ENCODE results near the gene ESRRB. TPM values are rescaled to one million over a fixed set of nuclear protein-coding genes. Genes with fewer than 3 reads are reported as not detected.

The ESRRB gene
- total RNA-seq, 1 donor from 2014 or later = not detected

DNA sequence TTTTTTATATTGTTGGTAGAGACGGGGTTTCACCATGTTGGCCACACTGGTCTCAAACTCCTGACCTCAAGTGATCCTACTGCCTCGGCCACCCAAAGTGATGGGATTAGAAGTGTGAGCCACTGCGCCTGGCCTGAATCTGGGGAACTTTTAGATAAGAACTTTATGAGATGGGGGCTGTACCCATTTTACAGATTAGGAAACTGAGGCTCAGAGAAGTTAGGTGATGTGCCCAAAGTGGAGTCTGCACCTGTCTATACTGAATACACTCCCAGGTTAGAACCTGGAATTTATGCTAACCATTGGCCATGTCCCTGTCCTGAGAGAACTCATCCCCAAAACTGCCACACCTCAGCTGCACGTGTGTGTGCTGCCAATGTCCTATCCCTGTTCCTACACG, 81.9 kb downstream of the ESRRB start:
- TF ChIP-seq CTCF (IDR thresholded peaks at IDR 0.05) = no peak
- Mint-ChIP-seq H3K36me3 (ENCODE audit: unreplicated experiment) (no peaks in the 10 kb centered on the region), H3K27ac (ENCODE audit: unreplicated experiment) (no peak overlapping the region), H3K9me3 (ENCODE audit: unreplicated experiment) (no peaks in the 10 kb centered on the region), H3K4me1 (ENCODE audit: unreplicated experiment) (no peaks in the 10 kb centered on the region), H3K27me3 (ENCODE audit: unreplicated experiment) (peaks cover 6% of the 10 kb centered on the region), H3K4me3 (ENCODE audit: unreplicated experiment) (no peak overlapping the region)
- DNase-seq (ENCODE audit: extremely low spot score, unreplicated experiment) = no peak

DNA sequence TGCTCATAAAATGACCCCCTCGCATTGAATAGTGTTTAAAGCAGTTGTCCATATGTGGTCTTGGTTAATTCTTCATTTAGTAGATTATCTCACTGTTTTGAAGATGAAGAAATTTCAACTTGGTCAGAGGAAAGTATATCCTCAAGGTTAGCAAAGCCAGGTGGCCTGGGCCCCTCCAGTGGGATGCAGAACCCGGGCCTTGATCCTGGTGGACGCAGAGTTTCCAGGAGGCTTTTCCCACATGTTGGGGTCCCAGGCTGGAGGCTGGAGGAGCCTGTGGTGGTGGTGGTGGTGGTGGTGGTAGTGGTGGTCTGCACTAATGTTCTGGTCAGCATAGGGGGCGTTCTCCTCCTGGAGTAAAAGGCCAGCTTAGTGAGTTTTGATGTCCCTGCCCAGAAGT, 85.9 kb downstream of the ESRRB start:
- no peaks in the 10 kb centered on the region for H3K4me1 Mint-ChIP-seq (ENCODE audit: unreplicated experiment)
- H3K4me3 Mint-ChIP-seq (ENCODE audit: unreplicated experiment) = no peak overlapping the region
- no peaks in the 10 kb centered on the region for H3K9me3 Mint-ChIP-seq (ENCODE audit: unreplicated experiment)
- H3K36me3 Mint-ChIP-seq (ENCODE audit: unreplicated experiment) = no peaks in the 10 kb centered on the region
- no peak for TF ChIP-seq CTCF (IDR thresholded peaks at IDR 0.05)
- no peak overlapping the region for H3K27ac Mint-ChIP-seq (ENCODE audit: unreplicated experiment)
- H3K27me3 Mint-ChIP-seq (ENCODE audit: unreplicated experiment) = no peaks in the 10 kb centered on the region
- no peak for DNase-seq (ENCODE audit: extremely low spot score, unreplicated experiment)

DNA sequence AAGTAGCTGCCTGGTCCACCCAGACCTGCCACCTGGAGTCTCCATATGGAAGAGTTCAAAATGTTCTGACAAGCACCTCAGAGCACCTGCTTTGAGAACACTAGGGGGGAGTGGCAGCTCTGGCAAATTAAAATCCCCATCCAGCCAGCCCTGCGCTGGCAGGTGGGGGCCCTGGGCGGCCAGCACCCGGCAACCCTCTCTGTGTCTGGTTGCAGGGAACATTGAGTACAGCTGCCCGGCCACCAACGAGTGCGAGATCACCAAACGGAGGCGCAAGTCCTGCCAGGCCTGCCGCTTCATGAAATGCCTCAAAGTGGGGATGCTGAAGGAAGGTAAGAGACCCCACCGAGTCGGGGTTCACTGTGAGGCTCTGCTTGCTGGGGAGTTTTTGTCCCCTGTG, 86.4 kb downstream of the ESRRB start:
- Mint-ChIP-seq H3K36me3 (ENCODE audit: unreplicated experiment) (no peaks in the 10 kb centered on the region), H3K27me3 (ENCODE audit: unreplicated experiment) (no peaks in the 10 kb centered on the region), H3K4me1 (ENCODE audit: unreplicated experiment) (no peaks in the 10 kb centered on the region), H3K9me3 (ENCODE audit: unreplicated experiment) (no peaks in the 10 kb centered on the region), H3K27ac (ENCODE audit: unreplicated experiment) (no peak overlapping the region), H3K4me3 (ENCODE audit: unreplicated experiment) (no peak overlapping the region)
- no peak for TF ChIP-seq CTCF (IDR thresholded peaks at IDR 0.05)
- DNase-seq (ENCODE audit: extremely low spot score, unreplicated experiment) = no peak

DNA sequence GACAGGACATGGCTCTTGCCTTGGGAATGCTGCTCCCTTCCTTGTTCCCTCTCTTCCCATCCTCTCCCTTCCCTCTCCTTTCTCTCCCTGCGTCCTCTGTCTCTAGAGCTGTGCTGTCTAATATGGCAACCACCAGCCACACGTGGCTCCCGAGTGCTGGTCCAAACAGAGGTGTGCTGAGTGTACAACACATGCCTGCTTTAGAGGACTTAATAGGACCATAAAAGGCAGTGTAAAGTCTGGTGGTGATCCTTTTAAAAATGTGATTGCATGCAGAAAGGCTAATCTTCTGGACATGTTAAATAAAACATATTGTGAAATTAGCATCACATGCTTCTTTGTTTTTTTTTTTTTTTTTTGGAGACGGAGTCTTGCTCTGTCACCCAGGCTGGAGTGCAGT, 87.2 kb downstream of the ESRRB start:
- no peak overlapping the region for H3K27ac Mint-ChIP-seq (ENCODE audit: unreplicated experiment)
- TF ChIP-seq CTCF (IDR thresholded peaks at IDR 0.05) = no peak
- H3K36me3 Mint-ChIP-seq (ENCODE audit: unreplicated experiment) = no peaks in the 10 kb centered on the region
- no peaks in the 10 kb centered on the region for H3K27me3 Mint-ChIP-seq (ENCODE audit: unreplicated experiment)
- no peaks in the 10 kb centered on the region for H3K4me1 Mint-ChIP-seq (ENCODE audit: unreplicated experiment)
- DNase-seq (ENCODE audit: extremely low spot score, unreplicated experiment) = no peak
- no peak overlapping the region for H3K4me3 Mint-ChIP-seq (ENCODE audit: unreplicated experiment)
- no peaks in the 10 kb centered on the region for H3K9me3 Mint-ChIP-seq (ENCODE audit: unreplicated experiment)

- H3K27ac Mint-ChIP-seq (ENCODE audit: unreplicated experiment) = no peak overlapping the region
- no peak for TF ChIP-seq CTCF (IDR thresholded peaks at IDR 0.05)
- no peak overlapping the region for H3K4me3 Mint-ChIP-seq (ENCODE audit: unreplicated experiment)
- H3K4me1 Mint-ChIP-seq (ENCODE audit: unreplicated experiment) = no peaks in the 10 kb centered on the region
- H3K9me3 Mint-ChIP-seq (ENCODE audit: unreplicated experiment) = no peaks in the 10 kb centered on the region
- no peak for DNase-seq (ENCODE audit: extremely low spot score, unreplicated experiment)
- no peaks in the 10 kb centered on the region for H3K27me3 Mint-ChIP-seq (ENCODE audit: unreplicated experiment)
- no peaks in the 10 kb centered on the region for H3K36me3 Mint-ChIP-seq (ENCODE audit: unreplicated experiment)
These were observed 88.9 kb downstream of the ESRRB start for GRCh38 chr14:76464856-76465255.

Data from osteocyte (in vitro differentiated cells).